ENCODE measurements around the gene CLEC2L.

CLEC2L gene

DNA sequence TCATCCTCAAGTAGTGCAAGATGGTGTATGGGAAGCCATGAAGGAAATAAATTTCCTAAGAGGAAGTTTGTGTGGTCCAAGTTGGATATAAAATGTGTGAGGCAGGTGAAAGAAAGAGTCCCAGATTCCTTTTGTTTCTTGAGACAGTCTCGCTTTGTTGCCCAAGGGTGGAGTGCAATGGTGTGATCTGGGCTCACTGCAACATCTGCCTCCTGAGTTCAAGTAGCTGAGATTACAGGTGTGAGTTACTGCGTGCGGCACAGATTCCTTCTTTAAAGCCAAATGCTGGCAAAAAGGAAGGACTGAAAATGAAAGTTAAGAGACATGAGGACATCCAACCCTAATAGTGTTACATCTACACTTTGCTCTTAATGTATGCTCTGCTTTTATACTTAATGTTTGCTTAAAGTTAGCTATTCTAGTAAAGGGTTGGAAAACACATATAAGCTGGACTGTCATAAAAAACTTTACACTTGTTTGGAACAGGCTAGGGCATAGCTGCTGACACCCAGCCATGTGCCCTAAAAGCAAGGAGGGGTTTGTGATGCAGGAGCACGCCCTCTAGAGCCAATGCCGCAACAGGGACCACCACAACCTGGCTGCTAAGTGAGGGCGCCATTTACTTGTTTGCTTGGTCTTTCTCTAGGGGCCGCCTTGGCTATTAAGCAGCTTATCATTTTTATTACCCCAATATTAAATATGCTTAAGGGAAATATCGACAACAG lies 34.5 kb downstream of the CLEC2L start:
- DNase-seq, result no peak

GRCh38 chr7:139559364-139560105 lies 36.0 kb downstream of the CLEC2L start:
- DNase-seq, result no peak

DNA sequence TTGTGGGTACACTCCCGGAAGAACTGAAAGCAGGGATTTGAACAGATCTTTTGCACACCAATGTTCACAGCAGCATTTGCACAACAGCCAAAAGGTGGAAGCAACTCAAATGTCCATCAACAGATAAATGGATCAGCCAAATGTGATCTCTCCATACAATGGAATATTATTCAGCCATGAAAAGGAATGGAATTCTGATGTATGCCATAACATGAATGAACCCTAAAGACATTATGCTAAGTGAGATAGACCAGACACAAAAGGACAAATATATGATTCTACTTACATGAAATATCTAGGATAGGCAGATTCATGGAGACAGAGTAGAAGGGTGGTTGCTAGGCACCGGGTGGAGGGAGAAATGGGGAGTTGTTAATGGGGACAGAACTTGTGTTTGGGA lies 36.7 kb downstream of the CLEC2L start:
- DNase-seq, result no peak

GRCh38 chr7:139560678-139561077 lies 37.2 kb downstream of the CLEC2L start:
- DNase-seq, result no peak

GRCh38 chr7:139562491-139562890 lies 39.0 kb downstream of the CLEC2L start:
- no peak for DNase-seq

GRCh38 chr7:139562961-139563565 lies 39.6 kb downstream of the CLEC2L start:
- DNase-seq, result no peak

DNA sequence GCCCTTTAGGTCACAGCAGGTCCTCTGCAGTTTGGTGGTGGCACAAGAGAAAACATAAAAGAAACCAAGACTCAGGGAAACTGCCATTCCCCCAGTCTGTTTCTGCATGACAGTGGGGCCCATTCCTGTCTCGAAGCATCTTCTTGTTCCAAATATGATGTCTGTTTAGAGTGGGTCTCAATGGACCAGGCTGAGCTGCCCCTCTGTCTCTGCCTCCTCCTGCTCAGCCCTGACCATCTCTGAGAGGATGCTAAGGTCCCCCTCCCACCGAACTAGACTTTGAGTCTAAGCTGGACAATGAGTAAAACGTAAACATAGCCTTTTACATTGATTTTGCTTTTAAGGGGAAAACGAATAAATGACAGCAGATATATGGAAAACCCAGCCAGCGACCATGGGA lies 40.4 kb downstream of the CLEC2L start:
- no peak for DNase-seq

- no peak for DNase-seq
Measured at GRCh38 chr7:139566075-139566474, 42.6 kb downstream of the CLEC2L start.

GRCh38 chr7:139566736-139567646 lies 43.5 kb downstream of the CLEC2L start:
- DNase-seq, result no peak

DNA sequence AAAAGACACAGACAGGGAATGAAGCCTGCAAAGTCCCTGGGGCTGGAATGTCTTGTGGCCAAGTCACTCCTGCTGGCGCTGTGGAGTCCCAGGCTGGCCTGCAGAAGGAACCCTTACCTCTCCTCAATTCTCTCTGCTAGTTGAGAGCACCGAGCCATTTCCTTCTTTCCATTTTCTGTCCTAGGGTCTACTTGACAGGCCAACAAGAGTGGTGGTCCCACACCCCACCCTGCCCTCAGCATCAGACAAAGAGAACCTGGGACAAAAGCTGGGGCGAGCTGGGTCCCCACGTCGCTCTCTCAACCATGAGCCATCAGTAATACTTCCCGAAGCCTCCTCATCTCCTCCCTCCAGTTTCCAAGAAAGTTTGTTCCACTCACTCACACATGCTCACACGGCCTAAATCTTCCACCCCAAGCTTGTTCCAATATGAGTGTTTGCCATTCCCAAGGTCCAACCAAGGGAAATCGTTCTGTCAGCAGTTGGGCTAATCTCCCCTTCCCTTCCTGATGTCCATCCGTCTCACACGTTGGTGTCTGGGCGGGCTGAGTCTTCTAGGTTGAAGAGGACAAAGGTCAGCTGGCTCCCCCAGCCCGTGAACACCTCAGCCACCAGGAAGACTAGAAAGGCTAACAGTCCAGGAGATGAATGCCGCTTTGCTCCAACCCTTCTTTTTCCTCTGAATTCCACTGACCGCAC lies 44.3 kb downstream of the CLEC2L start:
- no peak for DNase-seq

DNA sequence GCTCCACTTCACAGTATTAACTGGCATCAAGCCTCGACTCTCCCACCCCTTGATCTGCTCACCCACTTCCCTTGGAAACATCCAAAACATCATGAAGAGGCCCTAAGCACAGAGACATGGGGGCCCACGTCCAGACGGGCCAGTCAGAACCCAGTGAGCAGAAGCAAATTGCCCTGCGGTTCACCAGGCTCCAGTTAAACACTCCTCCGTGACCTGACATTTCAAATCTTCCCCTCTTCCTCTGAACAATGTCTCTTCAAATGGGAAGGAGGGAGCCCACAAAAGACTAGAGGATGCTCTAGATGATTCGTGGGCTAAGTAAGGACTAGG lies 44.8 kb downstream of the CLEC2L start:
- DNase-seq, result no peak

GRCh38 chr7:139568813-139569490 lies 45.5 kb downstream of the CLEC2L start:
- no peak for DNase-seq

DNA sequence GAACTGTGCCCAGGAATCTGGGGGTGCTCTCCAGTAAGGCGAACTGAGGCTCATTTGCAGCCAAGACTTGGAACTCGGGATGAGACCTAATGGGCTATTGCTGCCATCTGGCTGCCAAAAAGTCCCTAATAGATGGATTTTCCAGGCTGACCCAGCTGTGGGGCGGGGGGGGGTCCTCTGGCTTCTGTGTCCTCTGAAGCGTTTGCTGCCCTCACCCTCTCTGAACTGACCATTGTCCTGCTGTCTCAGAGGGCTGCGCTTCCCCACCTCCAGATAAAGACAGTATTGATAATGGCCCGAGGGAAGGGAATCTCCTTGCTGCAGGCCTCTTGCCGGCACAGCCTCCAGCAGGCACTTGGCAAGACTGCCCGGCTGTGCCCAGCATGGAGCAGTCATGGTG lies 46.6 kb downstream of the CLEC2L start:
- peak; percentile 83 for DNase-seq

GRCh38 chr7:139570626-139571025 lies 47.1 kb downstream of the CLEC2L start:
- no peak for DNase-seq

DNA sequence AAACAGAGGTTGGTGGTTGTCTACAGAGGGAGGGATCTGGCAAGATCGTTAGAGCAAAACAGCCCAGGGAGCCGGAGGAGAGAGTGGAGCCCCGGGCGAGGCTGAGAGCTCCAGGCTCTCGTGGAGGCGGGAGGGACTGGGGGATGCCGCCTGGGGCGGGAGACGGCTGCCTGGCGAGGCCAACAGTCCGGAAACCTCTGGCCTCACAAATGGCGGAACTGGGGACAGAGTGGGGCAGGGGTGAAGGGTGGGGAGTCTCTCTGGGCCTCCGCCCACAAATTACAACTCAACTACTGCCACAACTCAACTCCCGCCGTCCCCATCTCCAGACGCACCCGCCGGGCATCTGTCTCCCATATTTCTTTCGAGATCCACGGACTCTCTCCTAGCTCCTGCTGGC lies 47.7 kb downstream of the CLEC2L start:
- DNase-seq, result no peak

GRCh38 chr7:139571651-139572050 lies 48.2 kb downstream of the CLEC2L start:
- no peak for DNase-seq

DNA sequence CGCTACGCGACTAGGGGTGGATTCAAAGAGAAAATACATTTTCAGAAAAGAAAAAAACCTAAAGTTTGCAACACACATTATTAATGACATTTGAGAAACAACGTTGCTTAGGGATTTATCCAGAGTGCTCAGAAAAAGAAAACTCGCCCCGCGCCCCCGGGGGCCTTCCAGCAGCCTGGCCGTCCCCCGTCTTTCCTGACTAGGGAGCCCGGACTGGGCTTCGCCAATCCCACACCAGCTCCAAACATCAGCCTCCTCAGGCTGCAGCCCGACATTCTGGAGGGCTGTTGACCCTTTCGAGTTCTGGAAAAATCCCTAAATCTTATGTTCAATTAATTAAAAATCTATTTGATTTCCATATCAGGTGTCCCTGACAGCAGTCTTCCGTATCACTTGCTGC lies 48.6 kb downstream of the CLEC2L start:
- DNase-seq, result no peak

- DNase-seq, result no peak
Measured at GRCh38 chr7:139572704-139573385, 49.4 kb downstream of the CLEC2L start.

DNA sequence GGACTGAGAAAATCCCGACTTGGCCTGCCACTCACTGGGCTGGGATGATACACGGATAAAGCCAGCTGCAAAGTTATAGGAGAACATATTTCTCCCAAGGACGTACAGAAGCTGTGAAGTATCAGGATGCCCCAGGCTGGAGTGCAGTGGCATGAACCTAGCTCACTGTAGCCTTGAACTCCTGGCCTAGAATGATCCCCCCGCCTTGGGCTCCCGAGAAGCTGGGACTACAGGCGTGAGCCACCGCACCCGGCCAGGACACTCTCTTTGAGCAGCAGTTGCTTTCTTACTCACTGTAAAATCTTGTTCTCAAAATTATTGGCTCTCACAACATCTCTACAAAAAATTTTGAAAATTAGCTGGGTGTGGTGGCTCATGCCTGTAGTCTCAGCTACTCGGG lies 50.4 kb downstream of the CLEC2L start:
- DNase-seq, result no peak

DNA sequence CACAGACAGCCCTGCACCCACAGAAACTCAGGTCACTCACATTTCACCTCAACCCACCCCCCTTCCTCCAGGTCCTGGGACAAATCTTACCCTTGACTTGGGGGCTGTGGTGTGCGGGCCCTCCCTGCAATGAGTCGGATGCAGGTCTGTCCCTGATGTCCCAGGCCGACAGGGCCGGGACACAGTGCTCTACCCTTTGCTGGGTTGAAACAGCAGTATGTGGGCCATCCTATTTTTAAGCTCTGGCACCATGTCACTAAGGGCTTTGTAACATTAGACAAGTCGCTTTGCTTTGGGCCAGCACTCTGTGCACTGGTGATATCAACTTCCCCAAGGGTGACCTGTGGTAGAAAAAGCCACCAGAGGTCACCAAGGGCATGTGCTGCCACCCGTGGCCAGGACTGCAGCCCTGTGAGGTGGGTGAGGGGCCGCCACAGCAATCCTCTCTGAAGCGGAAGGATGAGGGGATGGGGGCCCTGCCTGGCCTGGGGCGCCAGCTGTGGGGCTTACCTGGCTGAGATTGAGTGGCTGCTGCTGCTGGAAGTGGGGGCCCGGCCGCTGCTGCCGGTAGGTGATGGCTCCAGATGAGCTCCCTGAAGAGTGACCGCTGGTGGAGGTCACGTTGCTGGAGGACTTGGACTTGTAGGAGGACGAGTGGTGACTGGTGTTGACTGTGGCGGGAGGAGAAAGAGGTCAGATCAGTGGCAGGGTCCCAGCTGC lies 51.3 kb downstream of the CLEC2L start:
- DNase-seq, result no peak

DNA sequence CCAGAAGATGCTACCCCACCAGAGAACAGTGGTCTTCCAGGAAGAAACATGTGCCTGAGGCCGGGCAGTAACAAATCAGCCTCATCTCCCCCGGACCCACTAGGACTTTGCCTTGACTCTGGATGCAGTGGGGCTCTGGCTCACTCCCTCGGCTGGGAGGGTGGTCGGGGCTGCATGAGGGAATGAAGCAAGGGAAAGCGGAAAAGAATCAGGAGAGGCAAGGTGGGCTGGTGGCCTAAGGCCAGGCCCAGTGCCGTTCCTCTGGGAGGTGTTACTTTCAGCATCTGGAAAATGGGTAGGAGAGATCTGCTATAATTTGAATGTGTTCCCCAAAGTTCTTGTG lies 51.8 kb downstream of the CLEC2L start:
- DNase-seq, result no peak

Data from midbrain (tissue), 1 donor.